ENCODE measurements around the gene ZNF573. TPM values are rescaled to one million over a fixed set of nuclear protein-coding genes. Genes with fewer than 3 reads are reported as not detected.
"Not testable (repeated sequence)": the region's sequence is repeated elsewhere in the genome, so short reads cannot be mapped to it uniquely, and the experiment has no call there.

Gene ZNF573
- 4.8 and 6.0 TPM in 2 replicates for total RNA-seq

GRCh38 chr19:37779127-37780005 lies at the start of gene ZNF573:
Gene ZNF573 (minus strand): TSS chr19:37779586. CDS start chr19:37773729, 5,857 bp downstream.
- H3K4me3 ChIP-seq (ENCODE audit: low read depth, low read length), result peak within 1 kb of the TSS; percentile 90
- peak; percentile 90 for DNase-seq (ENCODE audit: low read depth)
- TF ChIP-seq, protein P1, sequence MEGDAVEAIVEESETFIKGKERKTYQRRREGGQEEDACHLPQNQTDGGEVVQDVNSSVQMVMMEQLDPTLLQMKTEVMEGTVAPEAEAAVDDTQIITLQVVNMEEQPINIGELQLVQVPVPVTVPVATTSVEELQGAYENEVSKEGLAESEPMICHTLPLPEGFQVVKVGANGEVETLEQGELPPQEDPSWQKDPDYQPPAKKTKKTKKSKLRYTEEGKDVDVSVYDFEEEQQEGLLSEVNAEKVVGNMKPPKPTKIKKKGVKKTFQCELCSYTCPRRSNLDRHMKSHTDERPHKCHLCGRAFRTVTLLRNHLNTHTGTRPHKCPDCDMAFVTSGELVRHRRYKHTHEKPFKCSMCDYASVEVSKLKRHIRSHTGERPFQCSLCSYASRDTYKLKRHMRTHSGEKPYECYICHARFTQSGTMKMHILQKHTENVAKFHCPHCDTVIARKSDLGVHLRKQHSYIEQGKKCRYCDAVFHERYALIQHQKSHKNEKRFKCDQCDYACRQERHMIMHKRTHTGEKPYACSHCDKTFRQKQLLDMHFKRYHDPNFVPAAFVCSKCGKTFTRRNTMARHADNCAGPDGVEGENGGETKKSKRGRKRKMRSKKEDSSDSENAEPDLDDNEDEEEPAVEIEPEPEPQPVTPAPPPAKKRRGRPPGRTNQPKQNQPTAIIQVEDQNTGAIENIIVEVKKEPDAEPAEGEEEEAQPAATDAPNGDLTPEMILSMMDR (IDR thresholded peaks at IDR 0.05; ENCODE audit: insufficient read depth, low read depth, low read length), result peak; percentile 31

- peak overlapping the region; percentile 61 for H3K4me3 ChIP-seq (ENCODE audit: low read depth, low read length)
- peak; percentile 45 for DNase-seq (ENCODE audit: low read depth)
- TF ChIP-seq, protein P1 (IDR thresholded peaks at IDR 0.05; ENCODE audit: insufficient read depth, low read depth, low read length), result no peak
These were observed 38.0 kb upstream of the ZNF573 start for GRCh38 chr19:37817180-37817981.

GRCh38 chr19:37815611-37816010 lies 36.2 kb upstream of the ZNF573 start:
- not testable (repeated sequence) for H3K4me3 ChIP-seq (ENCODE audit: low read depth, low read length); DNase-seq (ENCODE audit: low read depth)

GRCh38 chr19:37813340-37813739 lies 34.0 kb upstream of the ZNF573 start:
- TF ChIP-seq, protein P1 (IDR thresholded peaks at IDR 0.05; ENCODE audit: insufficient read depth, low read depth, low read length), result no peak
- DNase-seq (ENCODE audit: low read depth), result no peak
- no peak overlapping the region for H3K4me3 ChIP-seq (ENCODE audit: low read depth, low read length)

GRCh38 chr19:37809366-37809765 lies 30.0 kb upstream of the ZNF573 start:
- no peak for DNase-seq (ENCODE audit: low read depth)
- no peak overlapping the region for H3K4me3 ChIP-seq (ENCODE audit: low read depth, low read length)
- TF ChIP-seq, protein P1 (IDR thresholded peaks at IDR 0.05; ENCODE audit: insufficient read depth, low read depth, low read length), result no peak

DNA sequence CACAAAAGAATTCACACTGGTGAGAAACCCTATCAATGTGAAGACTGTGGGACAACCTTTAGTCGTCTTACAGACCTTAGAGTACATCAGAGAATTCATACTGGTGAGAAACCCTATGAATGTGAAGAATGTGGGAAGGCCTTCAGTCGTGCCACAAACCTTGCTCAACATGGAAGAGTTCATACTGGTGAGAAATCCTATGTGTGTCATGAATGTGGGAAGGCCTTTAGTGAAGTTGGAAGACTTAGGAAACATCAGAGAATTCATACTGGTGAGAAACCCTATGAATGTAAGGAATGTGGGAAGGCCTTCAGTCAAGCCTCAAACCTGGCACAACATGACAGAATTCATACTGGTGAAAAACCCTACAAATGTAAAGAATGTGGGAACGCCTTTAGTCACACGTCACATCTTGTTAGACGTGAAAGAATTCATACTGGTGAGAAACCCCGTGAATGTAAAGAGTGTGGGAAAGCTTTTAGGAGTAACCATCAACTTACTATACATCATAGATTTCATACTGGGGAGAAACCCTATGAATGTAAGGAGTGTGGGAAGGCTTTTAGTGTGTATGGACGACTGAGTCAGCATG lies 24.0 kb upstream of the ZNF573 start:
- no peak overlapping the region for H3K4me3 ChIP-seq (ENCODE audit: low read depth, low read length)
- TF ChIP-seq, protein P1 (IDR thresholded peaks at IDR 0.05; ENCODE audit: insufficient read depth, low read depth, low read length), result no peak
- DNase-seq (ENCODE audit: low read depth), result no peak

All from fibroblast of villous mesenchyme (primary cell).